Measurements from ENCODE around the gene PLAAT2. TPM values are rescaled to one million over a fixed set of nuclear protein-coding genes. Genes with fewer than 3 reads are reported as not detected.

Gene PLAAT2
- total and polyA plus RNA-seq, 9 of the 15 experiments (the other 6 are each of a cell fraction or from before 2014, with no cell fraction given), result not detected

GRCh38 chr11:63523151-63523550 lies 40.0 kb downstream of the PLAAT2 start:
- H3K4me2 ChIP-seq (ENCODE audit: insufficient read depth, low read length), result no peak overlapping the region
- CTCF ChIA-PET (ENCODE audit: low intra/inter-chr PET ratio), result no interaction called here
- H2AFZ ChIP-seq (ENCODE audit: low read depth, low read length), result peak overlapping the region; percentile 42; the same call in 1 of the 2 replicates

More at GRCh38 chr11:63523151-63523550, 40.0 kb downstream of the PLAAT2 start:
- POLR2A ChIA-PET, result no interaction called here
- no peaks in the 10 kb centered on the region for H3K36me3 ChIP-seq (ENCODE audit: control insufficient read depth, insufficient read depth, low read length)
- H3K27ac ChIP-seq (ENCODE audit: extremely low read depth, low read depth, low read length), result no peak overlapping the region
- TF ChIP-seq POLR3G (IDR thresholded peaks at IDR 0.05; ENCODE audit: extremely low read depth, insufficient read length, insufficient replicate concordance), result no peak
- no peak for TF ChIP-seq SRSF3 (IDR thresholded peaks at IDR 0.05; ENCODE audit: insufficient read depth, low read length)
- no peak for TF ChIP-seq SNRNP70 (optimal IDR thresholded peaks at IDR 0.05; ENCODE audit: low read depth, low read length)
- no peak for TF ChIP-seq NONO (IDR thresholded peaks at IDR 0.05; ENCODE audit: low read depth in 2 of 2, low read length in 1 of 2)
- TF ChIP-seq, protein P1, sequence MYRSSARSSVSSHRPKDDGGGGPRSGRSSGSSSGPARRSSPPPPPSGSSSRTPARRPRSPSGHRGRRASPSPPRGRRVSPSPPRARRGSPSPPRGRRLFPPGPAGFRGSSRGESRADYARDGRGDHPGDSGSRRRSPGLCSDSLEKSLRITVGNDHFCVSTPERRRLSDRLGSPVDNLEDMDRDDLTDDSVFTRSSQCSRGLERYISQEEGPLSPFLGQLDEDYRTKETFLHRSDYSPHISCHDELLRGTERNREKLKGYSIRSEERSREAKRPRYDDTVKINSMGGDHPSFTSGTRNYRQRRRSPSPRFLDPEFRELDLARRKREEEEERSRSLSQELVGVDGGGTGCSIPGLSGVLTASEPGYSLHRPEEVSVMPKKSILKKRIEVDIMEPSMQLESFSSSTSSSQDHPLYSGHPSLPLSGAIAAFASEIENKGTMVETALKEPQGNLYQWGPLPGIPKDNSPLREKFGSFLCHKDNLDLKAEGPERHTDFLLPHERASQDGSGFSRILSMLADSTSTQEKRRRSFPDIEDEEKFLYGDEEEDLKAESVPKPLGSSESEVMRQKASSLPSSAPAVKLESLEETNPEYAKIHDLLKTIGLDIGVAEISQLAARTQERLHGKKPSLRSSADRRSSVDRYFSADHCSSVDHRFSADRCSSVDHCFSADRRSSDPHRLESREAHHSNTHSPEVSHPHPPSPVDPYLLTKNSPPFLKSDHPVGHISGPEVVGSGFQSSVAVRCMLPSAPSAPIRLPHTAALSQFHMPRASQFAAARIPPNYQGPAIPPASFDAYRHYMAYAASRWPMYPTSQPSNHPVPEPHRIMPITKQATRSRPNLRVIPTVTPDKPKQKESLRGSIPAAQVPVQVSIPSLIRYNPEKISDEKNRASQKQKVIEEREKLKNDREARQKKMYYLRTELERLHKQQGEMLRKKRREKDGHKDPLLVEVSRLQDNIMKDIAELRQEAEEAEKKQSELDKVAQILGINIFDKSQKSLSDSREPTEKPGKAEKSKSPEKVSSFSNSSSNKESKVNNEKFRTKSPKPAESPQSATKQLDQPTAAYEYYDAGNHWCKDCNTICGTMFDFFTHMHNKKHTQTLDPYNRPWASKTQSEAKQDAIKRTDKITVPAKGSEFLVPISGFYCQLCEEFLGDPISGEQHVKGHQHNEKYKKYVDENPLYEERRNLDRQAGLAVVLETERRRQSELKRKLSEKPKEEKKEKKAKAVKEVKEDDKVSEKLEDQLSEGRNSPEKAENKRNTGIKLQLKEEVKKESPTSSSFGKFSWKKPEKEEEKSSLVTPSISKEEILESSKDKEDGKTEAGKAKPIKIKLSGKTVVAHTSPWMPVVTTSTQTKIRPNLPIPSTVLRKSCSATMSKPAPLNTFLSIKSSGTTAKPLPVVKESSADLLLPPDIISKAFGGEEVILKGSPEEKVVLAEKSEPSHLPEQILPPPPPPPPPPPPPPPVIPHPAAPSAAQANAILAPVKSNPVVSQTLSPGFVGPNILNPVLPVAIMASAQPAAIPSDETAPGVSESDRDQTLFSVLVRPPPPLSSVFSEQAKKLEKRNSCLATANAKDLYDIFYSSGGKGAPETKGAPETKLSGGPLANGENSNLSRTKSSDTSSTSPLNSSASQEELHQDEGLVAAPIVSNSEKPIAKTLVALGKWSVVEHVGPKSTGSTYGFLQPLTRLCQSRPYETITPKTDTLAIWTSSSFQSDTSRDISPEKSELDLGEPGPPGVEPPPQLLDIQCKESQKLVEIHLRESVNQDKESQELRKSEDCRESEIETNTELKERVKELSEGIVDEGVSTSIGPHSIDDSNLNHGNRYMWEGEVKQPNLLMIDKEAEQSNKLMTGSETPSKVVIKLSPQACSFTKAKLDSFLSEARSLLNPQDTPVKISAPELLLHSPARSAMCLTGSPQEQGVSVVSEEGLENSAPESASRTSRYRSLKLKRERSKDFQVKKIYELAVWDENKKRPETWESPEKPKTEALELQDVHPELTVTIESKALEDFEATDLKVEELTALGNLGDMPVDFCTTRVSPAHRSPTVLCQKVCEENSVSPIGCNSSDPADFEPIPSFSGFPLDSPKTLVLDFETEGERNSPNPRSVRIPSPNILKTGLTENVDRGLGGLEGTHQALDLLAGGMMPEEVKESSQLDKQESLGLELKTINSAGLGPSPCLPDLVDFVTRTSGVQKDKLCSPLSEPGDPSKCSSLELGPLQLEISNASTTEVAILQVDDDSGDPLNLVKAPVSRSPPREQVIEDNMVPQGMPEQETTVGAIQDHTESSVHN (IDR thresholded peaks at IDR 0.05; ENCODE audit: borderline replicate concordance in 1 of 2, low read depth in 1 of 2), result no peak
- no peak for TF ChIP-seq RHOXF2B (CRISPR knock-in tag; conservative IDR thresholded peaks at IDR 0.05)
- TF ChIP-seq MAZ (CRISPR knock-in tag; conservative IDR thresholded peaks at IDR 0.05 in 1 of 2, IDR thresholded peaks at IDR 0.05 in 1 of 2), result no peak
- no peak for TF ChIP-seq NCOA1 (IDR thresholded peaks at IDR 0.05; ENCODE audit: low read depth)
- no peak for TF ChIP-seq GATAD2A (IDR thresholded peaks at IDR 0.05)
- no peak overlapping the region for H3K4me3 ChIP-seq
- ATAC-seq, result no peak
- no peaks in the 10 kb centered on the region for H3K27me3 ChIP-seq (ENCODE audit: control insufficient read depth in 2 of 2, insufficient read depth in 2 of 2, low read length in 2 of 2)
- DNase-seq (ENCODE audit: extremely low read depth in 1 of 4, low spot score in 3 of 4), result no peak
- no peak overlapping the region for H3K9ac ChIP-seq (ENCODE audit: insufficient read depth in 1 of 2, low read depth in 2 of 2, low read length in 2 of 2)
- no peaks in the 10 kb centered on the region for H4K20me1 ChIP-seq (replicated peaks; ENCODE audit: control insufficient read depth, insufficient read depth, low read length)
- peaks cover 0 to 7% of the 10 kb centered on the region in 2 experiments; a peak in 3 of 5 replicates for H3K4me1 ChIP-seq (replicated peaks in 1 of 2; ENCODE audit: control insufficient read depth in 2 of 2, insufficient read depth in 2 of 2, low read length in 2 of 2)
- intact Hi-C loops (cut with micrococcal nuclease), result no loop called here
- 27% methylated on average over 6 of the region's 7 CpGs for WGBS (ENCODE audit: insufficient coverage, low coverage, missing lambda C conversion rate)
- peaks cover 6% of the 10 kb centered on the region for H3K9me3 ChIP-seq (replicated peaks; ENCODE audit: control insufficient read depth, insufficient read depth, low read depth, low read length)
- no peaks in the 10 kb centered on the region for H3K79me2 ChIP-seq (ENCODE audit: control insufficient read depth, insufficient read depth, low read length)
- no TSS peak for BruUV-seq (replicated peaks)
- in situ Hi-C loops (cut with MboI), result no loop called here
- no peak for FAIRE-seq
- H3K9me1 ChIP-seq (ENCODE audit: control insufficient read depth, insufficient read depth, low read length), result no peaks in the 10 kb centered on the region

Data from K562 (cell line).